HG03571 (cell line): ENCODE data around the gene RPP14.
"Not testable (repeated sequence)": the region's sequence is repeated elsewhere in the genome, so short reads cannot be mapped to it uniquely, and the experiment has no call there.

Source experiments
- ATAC-seq: cut with Tn5 transposase; IDR thresholded peaks from one replicate; pipeline ENCODE4 v1.9.1; 2021; ENCODE audit not compliant: unreplicated experiment

Gene RPP14

DNA sequence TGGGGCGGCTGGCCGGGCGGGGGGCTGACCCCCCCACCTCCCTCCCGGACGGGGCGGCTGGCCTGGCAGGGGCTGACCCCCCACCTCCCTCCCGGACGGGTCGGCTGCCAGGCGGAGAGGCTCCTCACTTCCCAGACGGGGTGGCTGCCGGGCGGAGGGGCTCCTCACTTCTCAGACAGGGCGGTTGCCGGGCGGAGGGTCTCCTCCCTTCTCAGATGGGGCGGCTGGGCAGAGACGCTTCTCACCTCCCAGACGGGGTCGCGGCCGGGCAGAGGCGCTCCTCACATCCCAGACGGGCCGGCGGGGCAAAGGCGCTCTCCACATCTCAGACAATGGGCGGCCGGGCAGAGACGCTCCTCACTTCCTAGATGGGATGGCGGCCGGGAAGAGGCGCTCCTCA, 15.6 kb upstream of the RPP14 start:
- ATAC-seq, result not testable (repeated sequence)

DNA sequence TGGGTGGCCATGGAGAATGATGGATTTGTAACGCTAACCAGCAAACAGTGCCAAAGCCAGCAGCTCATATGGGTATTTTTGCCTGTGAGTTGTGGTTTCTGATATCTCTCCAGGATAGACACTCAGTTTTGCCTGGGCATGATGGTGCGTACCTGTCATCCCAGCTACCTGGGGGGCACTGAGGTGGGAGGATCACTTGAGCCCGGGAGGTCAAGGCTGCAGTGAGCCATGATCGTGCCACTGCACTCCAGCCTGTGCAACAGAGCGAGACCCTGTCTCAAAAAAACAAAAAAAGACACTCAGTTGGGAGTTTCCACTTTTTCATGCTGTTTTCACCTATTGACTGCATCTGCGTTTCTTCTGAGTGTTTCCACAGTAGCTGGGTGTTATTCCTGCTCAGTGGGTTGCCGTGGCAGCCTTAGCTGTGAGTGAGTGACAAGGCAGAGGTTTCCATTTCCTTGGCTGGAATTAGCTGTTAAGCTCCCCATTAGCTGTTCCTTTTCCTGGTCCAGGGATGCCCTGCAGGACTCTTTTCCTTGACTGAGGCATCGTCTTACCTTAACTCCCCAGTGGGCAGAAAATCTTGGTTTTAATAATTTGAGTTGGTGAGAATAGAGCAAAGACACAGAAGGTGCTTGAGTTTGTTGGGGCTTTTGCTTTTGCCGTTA, 14.2 kb upstream of the RPP14 start:
- no peak for ATAC-seq

DNA sequence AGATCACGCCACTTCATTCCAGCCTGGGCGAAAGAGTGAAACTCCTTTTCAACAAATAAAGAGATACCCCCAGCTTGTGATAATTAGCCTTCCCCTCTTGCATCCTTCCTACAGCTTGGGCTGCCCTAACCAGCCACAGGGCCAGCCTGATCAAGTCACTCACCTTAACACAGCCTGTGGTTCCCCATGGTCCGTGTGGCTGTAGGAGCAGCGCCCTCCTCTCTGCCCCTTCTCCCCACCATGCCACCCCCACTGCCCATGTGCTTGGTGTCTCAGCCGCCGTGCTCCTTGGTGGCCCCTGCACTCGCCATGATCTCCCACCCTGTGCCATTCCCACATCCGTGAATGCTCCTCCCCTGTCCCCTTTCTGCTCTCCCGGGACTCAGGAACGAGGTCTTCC, 13.2 kb upstream of the RPP14 start:
- ATAC-seq, result no peak

DNA sequence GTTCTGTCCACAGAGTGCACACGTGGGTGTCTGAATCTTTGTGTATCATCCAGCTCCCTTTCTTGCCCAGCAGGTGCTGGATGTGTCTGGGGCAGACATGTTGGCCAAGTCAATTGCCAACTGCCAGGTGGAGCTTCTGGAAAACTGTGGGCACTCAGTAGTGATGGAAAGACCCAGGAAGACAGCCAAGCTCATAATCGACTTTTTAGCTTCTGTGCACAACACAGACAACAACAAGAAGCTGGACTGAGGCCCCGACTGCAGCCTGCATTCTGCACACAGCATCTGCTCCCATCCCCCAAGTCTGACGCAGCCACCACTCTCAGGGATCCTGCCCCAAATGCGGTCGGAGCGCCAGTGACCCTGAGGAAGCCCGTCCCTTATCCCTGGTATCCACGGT, 12.5 kb upstream of the RPP14 start:
- ATAC-seq, result no peak

DNA sequence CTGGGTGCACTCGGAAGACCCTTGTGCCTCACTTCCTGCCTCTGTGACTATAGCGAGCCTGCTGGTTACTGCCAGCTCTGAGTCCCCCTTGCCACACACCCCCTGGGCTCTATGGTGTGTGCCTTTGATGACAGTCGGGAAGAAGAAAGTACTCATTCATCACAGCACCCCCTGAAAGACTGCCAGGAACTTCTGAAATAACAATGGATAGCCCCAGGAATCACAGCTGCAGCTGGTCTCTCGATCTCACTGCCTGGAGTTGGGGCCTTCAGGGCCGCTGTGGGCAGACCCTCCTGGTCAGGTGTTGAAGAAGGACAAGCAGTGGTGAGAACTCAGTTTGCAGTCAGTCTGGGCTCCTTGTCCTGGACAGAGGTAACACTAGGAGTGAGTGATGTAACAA, 9.8 kb upstream of the RPP14 start:
- no peak for ATAC-seq

DNA sequence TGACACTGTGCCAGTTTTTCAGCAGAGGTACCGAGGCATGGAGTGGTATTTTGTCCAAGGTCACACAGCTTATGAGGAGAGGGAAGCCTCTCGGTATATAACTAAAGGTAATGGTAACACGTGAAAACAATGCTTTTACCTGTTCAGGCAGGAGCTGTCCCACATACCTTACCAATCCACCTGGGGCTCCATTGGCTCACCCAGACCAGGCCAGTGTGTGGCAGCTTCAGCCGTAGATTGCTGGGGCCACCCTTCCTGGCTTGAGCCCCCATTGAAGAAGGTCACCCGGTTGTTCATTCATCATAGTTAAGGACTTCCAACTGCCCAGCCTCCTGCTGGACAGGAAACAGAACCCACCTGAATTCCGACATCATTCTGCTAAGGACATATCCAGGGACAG, 9.2 kb upstream of the RPP14 start:
- no peak for ATAC-seq

DNA sequence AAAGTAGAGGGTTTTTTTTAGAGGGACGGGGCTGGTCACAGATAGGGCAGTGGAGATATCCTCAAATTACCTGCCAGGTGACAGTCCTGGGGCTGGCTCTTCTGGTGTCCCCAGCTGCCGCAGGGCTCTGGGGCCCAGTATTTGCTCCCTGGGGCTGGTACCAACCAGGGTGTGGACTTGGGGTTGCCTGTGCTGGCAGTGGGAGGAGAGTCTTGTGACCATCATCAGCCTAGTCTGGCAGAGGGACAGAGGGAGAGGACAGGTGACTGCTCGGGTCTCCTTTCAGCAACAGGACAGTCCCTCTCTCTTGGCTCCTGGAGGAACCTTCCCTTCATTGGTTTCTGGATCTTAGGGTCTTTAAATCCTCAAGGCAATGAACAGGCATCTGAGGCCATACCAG, 7.9 kb upstream of the RPP14 start:
- no peak for ATAC-seq

DNA sequence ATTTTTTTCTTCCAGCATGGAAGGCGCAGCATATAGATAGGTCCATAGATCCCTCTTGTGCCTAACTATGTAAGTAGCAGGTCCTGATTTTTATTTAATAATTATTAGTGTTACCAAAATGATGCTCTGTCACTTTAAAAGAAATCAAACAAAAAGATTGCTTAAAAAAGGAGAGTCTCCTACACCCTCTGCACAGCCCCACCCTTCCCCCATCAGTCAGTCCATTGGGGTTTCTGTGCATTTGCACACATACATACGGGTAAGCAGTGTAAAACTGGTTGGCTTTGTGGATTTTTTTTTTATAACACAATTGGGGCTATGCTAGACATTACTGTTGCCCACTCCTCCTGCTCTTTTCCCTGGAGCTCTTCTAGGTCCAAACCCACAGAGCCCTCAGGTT, 7.0 kb upstream of the RPP14 start:
- ATAC-seq, result no peak

DNA sequence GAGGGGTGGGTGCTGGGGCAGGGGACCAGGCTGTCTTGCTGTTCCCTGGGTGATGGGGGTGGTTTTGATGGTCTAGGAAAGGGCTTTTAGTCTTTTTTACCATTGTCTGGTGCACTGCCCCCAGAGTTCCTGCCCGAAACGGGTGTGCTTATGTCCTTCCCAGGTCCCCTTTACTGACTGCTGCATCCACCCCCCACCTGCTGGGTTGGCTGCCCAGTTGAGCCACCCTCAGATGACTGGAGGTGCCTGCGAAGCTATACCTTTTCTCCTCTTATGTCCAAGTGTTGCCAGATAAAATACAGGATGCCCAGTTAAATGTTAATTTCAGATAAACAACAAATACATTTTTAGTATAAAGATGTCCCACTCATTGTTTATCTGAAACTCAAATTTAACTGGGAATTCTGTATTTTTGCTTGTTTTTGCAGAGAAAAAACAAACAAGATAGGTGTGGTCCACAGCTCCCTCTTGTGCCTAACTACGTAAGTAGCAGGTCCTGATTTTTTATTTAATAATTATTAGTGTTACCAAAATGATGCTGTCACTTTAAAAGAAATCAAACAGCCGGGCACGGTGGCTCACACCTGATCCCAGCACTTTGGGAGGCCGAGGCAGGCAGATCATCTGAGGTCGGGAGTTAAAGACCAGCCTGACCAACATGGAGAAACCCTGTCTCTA, 6.1 kb upstream of the RPP14 start:
- ATAC-seq, result no peak

DNA sequence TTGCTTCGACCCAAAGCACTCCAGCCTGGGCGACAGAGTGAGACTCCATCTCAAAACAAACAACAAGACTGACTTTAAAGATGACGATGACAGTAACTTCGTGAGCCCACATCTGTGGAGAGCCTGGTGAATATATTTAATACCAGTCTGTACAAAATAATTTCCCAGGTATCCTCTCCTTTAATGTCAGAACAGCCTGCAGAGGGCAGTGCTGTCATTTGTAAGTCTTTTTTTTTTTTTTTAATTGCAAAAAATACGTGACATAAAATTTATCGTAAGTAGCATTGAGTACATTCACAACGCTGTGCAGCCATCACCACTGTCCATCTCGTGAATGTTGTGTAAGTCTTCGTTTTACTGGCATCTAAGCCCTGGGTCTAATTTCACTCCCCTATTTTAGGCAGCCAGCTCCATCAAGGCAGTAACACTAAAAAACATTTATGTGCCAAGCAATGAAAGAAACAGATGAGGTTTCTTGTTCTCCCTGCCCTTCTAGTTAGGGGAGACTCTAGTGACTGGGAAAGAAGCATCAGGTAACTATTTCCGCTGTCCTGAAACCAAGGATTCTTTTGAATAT, 1.7 kb downstream of the RPP14 start:
- no peak for ATAC-seq

DNA sequence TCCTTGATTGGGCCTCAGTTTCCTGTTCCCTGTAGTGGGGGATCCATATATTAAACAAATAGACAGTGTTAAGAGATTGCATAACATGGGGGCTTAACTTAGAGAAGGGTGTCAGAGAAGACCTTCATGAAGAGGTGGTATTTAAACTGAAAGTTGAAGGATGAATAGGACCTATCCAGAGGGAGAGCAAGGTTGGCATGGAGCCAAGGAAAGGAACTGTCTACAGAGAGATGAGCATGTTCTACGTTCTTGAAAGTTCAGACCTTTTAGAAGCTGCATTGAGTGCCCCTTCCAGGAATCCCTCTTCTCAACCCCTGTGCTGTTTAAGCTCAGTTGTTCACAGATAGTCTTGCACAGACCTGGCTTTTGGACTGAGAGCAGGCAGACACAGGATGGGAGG, 2.7 kb downstream of the RPP14 start:
- ATAC-seq, result no peak

DNA sequence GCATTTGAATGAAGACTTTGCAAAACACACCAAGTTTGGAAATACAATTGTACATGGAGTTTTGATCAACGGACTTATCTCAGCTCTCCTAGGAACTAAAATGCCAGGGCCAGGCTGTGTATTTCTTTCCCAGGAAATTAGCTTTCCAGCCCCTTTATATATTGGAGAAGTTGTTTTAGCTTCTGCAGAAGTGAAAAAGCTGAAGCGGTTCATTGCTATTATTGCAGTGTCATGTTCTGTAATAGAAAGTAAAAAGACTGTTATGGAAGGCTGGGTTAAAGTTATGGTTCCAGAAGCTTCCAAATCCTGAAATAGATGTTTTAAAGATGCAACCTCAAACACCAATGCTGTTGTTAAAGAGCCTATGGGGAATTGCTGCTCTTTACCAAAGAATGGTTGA, 11.8 kb downstream of the RPP14 start:
- no peak for ATAC-seq

DNA sequence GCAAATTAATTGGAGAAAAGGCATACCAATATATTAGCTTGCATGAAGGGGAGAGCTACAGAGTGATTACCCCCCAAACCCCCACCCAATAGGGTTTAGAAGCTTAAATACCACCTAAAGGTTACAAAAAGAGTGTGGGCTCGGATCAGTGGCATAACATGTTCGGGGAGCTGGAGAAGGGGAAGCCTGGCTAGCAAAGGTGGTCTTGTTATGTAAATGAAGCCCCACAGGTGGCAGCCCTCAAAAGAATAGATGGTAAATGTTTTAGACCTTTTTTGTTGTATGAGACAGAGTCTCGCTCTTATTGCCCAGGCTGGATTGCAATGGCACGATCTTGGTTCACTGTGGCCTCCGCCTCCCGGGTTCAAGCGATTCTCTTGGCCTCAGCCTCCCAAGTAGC, 15.7 kb downstream of the RPP14 start:
- no peak for ATAC-seq

DNA sequence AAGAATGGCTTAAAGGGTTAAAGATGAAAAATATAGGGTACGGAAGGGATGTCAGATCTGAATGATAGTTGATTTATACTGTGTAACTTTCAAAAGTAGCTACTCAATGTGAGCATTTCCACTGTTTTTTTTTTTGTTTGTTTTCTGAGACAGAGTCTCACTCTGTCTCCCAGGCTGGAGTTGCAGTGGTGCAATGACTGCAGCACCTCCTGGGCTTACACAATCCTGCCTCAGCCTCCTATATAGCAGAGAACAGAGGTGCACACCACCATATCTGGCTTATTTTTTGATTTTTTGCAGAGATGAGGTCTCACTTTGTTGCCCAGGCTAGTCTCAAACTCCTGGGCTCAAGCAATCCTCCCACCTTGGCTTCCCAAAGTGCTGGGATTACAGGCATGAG, 16.7 kb downstream of the RPP14 start:
- no peak for ATAC-seq

DNA sequence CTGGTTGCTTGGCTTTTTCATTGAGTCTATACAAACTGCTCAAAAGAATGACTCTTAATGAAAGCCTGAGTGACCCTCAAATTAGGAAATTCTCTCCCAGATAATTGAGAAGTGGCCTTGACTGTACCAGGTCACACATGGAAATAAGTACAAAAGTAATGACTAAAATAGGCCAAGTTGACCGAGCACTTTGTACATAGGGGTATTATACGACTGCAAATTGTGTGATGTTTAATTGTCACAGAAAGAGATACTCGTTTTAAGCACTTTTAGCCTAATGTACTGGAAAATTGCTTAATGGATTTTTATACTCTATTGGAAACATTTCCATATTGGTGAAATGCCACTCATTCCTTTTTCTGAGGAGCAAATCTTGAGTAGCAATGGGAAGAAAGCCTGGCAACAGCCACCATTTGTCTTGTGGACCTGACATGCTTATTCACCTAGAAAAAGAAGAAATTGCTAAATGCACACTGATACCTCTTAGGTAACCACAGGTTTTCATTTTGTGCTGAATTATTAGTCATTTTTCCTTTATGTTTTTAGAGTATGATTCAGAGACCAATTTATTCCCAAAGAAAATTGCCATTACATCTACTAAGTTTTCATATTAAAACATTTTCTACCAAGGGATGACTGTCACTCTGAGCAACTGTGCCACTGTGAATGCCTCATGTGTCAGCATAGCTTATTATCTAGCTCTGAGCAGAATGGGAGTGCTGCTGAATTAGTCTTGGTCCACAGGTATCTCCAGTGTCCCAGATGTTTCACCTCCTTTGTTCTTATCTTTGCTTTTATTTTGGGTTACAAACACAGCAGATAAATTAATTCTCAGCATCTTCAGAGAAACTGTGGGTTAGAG, 17.7 kb downstream of the RPP14 start:
- ATAC-seq, result no peak

DNA sequence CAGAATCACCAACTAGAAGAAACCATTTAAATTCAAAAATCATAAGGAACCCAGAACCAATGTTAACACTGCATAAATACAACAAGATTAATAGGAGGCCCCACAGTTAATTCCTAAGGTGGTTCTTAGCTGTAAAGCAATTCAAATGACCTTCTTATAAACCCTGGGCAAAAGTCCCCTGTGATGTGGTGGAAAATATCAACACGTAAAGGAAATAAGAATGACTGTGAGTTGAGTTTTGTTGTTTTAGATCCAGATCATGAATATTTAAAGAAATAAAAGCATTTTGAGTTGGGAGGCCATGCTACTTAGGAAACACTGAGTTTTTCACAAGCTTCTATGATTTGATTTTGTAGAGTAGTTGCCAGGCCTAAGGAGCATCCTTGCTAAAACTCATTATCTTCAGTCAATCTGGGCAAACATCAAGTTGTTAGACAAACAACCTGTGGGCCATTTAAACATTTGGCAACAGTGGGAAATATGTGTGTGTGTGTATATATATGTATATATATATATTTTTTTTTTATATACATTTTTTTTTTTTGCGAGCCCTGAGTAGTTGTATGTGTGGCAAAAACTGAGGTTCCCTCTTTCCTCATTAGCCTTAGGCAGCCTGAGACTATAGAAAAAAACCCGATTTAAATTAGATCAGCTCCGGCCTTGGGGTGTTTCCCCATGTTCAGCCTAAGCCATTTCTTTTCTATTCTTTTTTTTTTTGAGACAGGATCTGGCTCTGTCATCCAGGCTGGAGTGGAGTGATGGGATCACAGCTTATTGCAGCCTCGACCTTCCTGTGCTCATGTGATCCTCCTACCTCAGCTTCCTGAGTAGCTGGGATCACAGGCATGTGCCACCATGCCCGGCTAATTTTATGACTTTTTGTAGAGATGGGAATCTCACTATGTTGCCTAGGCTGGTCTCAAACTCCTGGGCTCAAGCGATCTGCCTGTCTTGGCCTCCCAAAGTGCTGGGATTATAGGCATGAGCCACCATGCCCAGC, 18.6 kb downstream of the RPP14 start:
- no peak for ATAC-seq

DNA sequence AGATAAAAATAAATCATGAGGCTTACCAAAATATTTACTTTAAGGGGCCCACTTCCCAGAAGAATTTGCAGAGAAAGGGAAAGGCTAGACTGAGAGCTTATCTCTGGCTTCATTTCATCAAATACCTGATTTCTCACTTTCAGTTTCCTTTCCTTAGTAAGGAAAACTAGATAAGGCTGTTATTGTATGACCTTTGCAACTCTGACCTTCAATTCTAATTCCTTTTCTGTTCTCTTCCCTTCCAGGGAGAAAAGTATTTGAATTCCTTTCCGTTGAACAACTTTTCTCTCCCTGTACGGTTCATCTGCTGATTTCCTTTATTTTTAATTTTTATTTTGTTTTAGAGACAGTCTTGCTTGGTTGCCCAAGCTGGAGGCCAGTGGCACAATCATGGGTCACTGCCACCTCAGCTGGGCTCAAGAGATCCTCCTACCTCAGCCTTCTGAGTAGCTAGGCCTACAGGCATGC, 19.5 kb downstream of the RPP14 start:
- ATAC-seq, result no peak

DNA sequence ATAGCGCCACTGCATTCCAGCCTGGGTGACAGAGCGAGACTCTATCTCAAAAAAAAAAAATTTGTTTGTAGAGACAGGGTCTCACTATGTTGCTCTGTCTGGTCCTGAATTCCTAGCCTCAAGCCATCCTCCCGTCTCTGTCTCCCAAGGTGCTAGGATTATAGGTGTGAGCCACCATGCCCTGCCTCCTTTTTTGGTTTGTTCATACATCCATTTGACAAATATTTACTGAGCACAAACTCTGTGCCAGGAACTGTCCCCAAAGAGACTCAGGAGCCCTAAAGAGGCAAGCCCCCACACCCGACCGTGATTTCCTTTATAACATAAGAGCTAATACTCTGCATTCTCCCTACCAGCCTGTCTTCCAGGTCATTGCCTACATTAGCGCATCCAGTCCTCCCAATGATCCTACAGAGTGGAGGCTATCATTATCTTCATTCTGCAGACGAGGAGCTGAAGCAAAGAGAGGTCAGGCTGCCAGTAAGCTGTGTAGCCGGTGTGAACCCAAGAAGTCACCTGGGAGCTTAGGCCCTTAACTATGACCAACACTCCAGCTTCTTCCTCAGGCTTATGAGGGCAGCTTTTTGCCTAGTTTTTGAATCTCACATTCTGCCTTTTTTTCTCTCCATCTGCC, 20.3 kb downstream of the RPP14 start:
- ATAC-seq, result no peak

DNA sequence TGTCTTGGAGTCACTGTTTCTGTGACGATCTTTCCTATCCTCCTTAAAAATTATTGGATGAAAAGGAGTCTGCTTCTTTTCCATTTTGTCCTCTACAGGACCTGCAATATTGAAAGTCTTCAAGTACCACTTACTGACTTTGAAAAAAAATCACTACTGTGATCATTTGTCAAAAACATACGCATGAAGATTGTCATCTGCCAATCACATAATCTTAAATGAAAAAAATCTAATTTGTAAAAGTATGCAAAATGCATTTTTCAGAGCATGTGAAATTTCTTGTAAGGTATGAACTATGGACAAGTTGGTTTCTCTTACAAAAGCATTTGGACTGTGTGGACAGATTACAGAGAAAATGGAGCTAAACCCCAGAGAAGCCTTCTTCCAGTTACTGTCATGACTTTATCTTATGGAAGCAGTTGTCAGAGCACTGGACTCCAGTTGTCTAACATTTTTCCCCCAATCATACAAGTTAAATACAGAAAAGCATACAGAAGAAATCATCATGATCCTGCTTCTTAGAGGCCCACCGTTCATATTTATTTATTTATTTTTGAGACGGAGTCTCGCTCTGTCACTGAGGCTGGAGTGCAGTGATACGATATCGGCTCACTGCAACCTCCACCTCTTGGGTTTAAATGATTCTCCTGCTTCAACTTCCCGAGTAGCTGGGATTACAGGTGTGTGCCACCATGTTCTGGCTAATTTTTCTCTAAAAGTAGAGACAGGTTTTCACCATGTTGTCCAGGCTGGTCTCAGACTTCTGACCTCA, 23.3 kb downstream of the RPP14 start:
- ATAC-seq, result no peak
